DND-41 (cell line): ENCODE results near the gene SMTN.

Source experiments
- CTCF ChIP-seq: IDR thresholded peaks from 2 replicates; pipeline ENCODE4 v1.5.1; 2012; ENCODE audit warnings: borderline replicate concordance, low read length, moderate library complexity, mild to moderate bottlenecking; ENCODE audit not compliant: poor library complexity, severe bottlenecking; ENCODE audit errors: extremely low read depth
- EZH2 ChIP-seq: IDR thresholded peaks from 3 replicates; pipeline ENCODE4 v1.6.1; 2012; ENCODE audit warnings: borderline replicate concordance, low read depth, mild to moderate bottlenecking, moderate library complexity, low read length, inconsistent platforms; ENCODE audit not compliant: severe bottlenecking

- no peak for TF ChIP-seq CTCF
- no peak for TF ChIP-seq EZH2
Measured at GRCh38 chr22:31120642-31121041, 39.5 kb downstream of the SMTN start.
